ENCODE results near the gene ARID3B. TPM values are rescaled to one million over a fixed set of nuclear protein-coding genes. Genes with fewer than 3 reads are reported as not detected.
"Not testable (repeated sequence)": the region's sequence is repeated elsewhere in the genome, so short reads cannot be mapped to it uniquely, and the experiment has no call there.

Gene ARID3B
- 0.77 and 1.2 TPM in 2 replicates for total RNA-seq (2014; rRNA removed)
- polyA plus RNA-seq (2012): 0.69 TPM

GRCh38 chr15:74540761-74541493 is at the start of gene ARID3B:
ARID3B (plus strand) TSS chr15:74541220; CDS start chr15:74543937, 2,717 bp downstream.
- DNase-seq (ENCODE audit: low read depth): peak; percentile 95

- DNase-seq (ENCODE audit: low read depth): no peak
These were observed 44.4 kb upstream of the ARID3B start for GRCh38 chr15:74496648-74497047.

GRCh38 chr15:74497584-74497983 is 43.4 kb upstream of the ARID3B start:
- peak; percentile 91 for DNase-seq (ENCODE audit: low read depth)

GRCh38 chr15:74499366-74499765 is 41.7 kb upstream of the ARID3B start:
- no peak for DNase-seq (ENCODE audit: low read depth)

GRCh38 chr15:74500401-74500800 is 40.6 kb upstream of the ARID3B start:
- no peak for DNase-seq (ENCODE audit: low read depth)

GRCh38 chr15:74502301-74502700 is 38.7 kb upstream of the ARID3B start:
- no peak for DNase-seq (ENCODE audit: low read depth)

GRCh38 chr15:74504418-74504817 is 36.6 kb upstream of the ARID3B start:
- DNase-seq (ENCODE audit: low read depth): no peak

- DNase-seq (ENCODE audit: low read depth): no peak
These were observed 36.2 kb upstream of the ARID3B start for GRCh38 chr15:74504836-74505235.

- no peak for DNase-seq (ENCODE audit: low read depth)
These were observed 35.0 kb upstream of the ARID3B start for GRCh38 chr15:74505837-74506514.

GRCh38 chr15:74506515-74506840 is 34.5 kb upstream of the ARID3B start:
- DNase-seq (ENCODE audit: low read depth): no peak

- no peak for DNase-seq (ENCODE audit: low read depth)
These were observed 29.4 kb upstream of the ARID3B start for GRCh38 chr15:74511583-74511982.

GRCh38 chr15:74514059-74514458 is 27.0 kb upstream of the ARID3B start:
- DNase-seq (ENCODE audit: low read depth): not testable (repeated sequence)

- DNase-seq (ENCODE audit: low read depth): no peak
These were observed 23.9 kb upstream of the ARID3B start for GRCh38 chr15:74517096-74517495.

- no peak for DNase-seq (ENCODE audit: low read depth)
These were observed 21.7 kb upstream of the ARID3B start for GRCh38 chr15:74519311-74519710.

GRCh38 chr15:74520407-74520806 is 20.6 kb upstream of the ARID3B start:
- DNase-seq (ENCODE audit: low read depth): no peak

GRCh38 chr15:74523982-74524381 is 17.0 kb upstream of the ARID3B start:
- no peak for DNase-seq (ENCODE audit: low read depth)

GRCh38 chr15:74525309-74525708 is 15.7 kb upstream of the ARID3B start:
- DNase-seq (ENCODE audit: low read depth): no peak

- DNase-seq (ENCODE audit: low read depth): peak; percentile 64
These were observed 15.1 kb upstream of the ARID3B start for GRCh38 chr15:74525945-74526344.

GRCh38 chr15:74528876-74529275 is 12.1 kb upstream of the ARID3B start:
- DNase-seq (ENCODE audit: low read depth): no peak

- peak; percentile 37 for DNase-seq (ENCODE audit: low read depth)
These were observed 11.1 kb upstream of the ARID3B start for GRCh38 chr15:74529921-74530320.

- no peak for DNase-seq (ENCODE audit: low read depth)
These were observed 10.3 kb upstream of the ARID3B start for GRCh38 chr15:74530771-74531143.

GRCh38 chr15:74531144-74531811 is 9.7 kb upstream of the ARID3B start:
- DNase-seq (ENCODE audit: low read depth): peak; percentile 87

Data from LHCN-M2 (cell line).